HCEC 1CT (cell line): Measurements from ENCODE around the gene ADAMTS2.

Experiments
- DNase-seq: peaks from one replicate; pipeline ENCODE4 v3.0.0-alpha.2; 2017

ADAMTS2 gene

GRCh38 chr5:179208706-179209358, 136.4 kb downstream of the ADAMTS2 start:
- DNase-seq: no peak

GRCh38 chr5:179207920-179208705, 137.1 kb downstream of the ADAMTS2 start:
- DNase-seq: no peak

- no peak for DNase-seq
Measured at GRCh38 chr5:179207470-179207869, 137.8 kb downstream of the ADAMTS2 start.

- DNase-seq: no peak
Measured at GRCh38 chr5:179206366-179206765, 138.9 kb downstream of the ADAMTS2 start.

GRCh38 chr5:179205277-179205676, 140.0 kb downstream of the ADAMTS2 start:
- DNase-seq: no peak

- DNase-seq: no peak
Measured at GRCh38 chr5:179204572-179204971, 140.7 kb downstream of the ADAMTS2 start.

- no peak for DNase-seq
Measured at GRCh38 chr5:179203248-179203647, 142.0 kb downstream of the ADAMTS2 start.

GRCh38 chr5:179201986-179202385, 143.3 kb downstream of the ADAMTS2 start:
- DNase-seq: no peak

- DNase-seq: no peak
Measured at GRCh38 chr5:179199246-179199645, 146.0 kb downstream of the ADAMTS2 start.

GRCh38 chr5:179198825-179199224, 146.4 kb downstream of the ADAMTS2 start:
- DNase-seq: no peak

- DNase-seq: no peak
Measured at GRCh38 chr5:179196405-179197079, 148.7 kb downstream of the ADAMTS2 start.

- no peak for DNase-seq
Measured at GRCh38 chr5:179195561-179196404, 149.5 kb downstream of the ADAMTS2 start.

- no peak for DNase-seq
Measured at GRCh38 chr5:179194941-179195381, 150.3 kb downstream of the ADAMTS2 start.

- no peak for DNase-seq
Measured at GRCh38 chr5:179194201-179194910, 150.9 kb downstream of the ADAMTS2 start.

GRCh38 chr5:179193746-179194145, 151.5 kb downstream of the ADAMTS2 start:
- DNase-seq: no peak

GRCh38 chr5:179192891-179193470, 152.3 kb downstream of the ADAMTS2 start:
- DNase-seq: no peak

GRCh38 chr5:179192185-179192890, 152.9 kb downstream of the ADAMTS2 start:
- no peak for DNase-seq

- no peak for DNase-seq
Measured at GRCh38 chr5:179191506-179192184, 153.6 kb downstream of the ADAMTS2 start.

- DNase-seq: no peak
Measured at GRCh38 chr5:179190851-179191505, 154.3 kb downstream of the ADAMTS2 start.

- no peak for DNase-seq
Measured at GRCh38 chr5:179188636-179189035, 156.6 kb downstream of the ADAMTS2 start.
